ENCODE data around the gene MICAL1.

The MICAL1 gene

DNA sequence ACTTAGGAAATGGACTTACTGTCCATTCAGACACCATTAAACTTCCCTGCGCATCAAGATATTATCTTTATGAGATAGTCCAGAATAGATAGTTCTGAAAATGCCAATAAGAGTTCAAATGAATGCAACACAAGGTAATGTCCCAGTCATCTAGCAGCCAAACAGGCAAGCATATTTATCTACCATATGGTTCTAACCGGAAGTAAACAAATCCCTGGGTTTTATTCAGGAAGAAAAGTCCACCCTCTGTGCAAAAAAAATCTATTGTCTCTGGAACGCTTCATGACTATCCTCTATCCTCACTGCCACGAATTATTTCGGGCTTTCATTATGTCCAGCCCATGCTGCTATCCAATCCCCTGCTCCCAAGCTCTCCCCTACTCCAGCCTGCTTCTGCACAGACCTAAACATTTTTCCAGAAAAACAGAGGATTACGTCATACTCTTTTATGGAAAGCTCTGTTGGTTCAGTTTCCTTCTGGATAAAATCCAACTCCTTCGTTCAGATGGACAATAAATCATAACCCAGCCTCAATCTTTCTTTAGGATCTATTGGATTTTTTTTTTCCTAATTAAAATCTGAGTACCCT, 26.6 kb downstream of the MICAL1 start:
- peak; percentile 59 for DNase-seq

DNA sequence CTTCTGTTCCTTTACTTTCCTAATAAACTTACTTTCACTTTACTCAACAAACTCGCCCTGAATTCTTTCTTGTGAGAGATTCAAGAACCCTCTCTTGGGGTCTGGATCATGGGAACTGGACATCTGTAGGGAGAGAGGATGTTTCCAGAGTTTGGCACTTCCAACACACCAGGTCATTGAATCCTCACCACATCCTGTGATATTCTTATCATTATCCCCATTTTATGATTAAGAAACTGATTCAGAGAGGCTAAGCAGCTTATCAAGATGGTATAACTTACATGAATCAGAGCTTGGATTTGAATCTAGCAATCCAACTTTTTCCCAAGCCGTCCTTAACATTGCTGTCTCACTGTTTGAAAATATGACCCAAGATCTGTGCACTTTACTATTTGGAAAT, 30.6 kb downstream of the MICAL1 start:
- DNase-seq = no peak

DNA sequence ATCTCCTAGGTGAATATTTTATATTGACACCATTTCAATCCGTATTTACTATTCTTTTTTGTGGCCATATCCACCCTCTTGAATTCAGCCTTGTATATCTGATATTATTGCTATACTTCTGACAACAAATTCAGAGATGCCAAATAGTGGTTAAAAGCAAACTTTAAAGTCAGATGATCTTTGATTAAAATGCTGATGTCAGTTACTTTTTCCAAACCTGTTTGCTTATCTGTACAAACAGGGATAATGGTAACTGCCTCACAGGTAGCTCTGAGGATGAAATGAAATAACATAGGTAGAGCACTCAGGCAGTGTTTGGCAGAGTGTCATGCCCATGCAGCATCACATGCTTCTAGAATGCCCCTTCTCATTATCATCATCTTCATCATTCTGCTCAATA, 34.4 kb downstream of the MICAL1 start:
- no peak for DNase-seq

DNA sequence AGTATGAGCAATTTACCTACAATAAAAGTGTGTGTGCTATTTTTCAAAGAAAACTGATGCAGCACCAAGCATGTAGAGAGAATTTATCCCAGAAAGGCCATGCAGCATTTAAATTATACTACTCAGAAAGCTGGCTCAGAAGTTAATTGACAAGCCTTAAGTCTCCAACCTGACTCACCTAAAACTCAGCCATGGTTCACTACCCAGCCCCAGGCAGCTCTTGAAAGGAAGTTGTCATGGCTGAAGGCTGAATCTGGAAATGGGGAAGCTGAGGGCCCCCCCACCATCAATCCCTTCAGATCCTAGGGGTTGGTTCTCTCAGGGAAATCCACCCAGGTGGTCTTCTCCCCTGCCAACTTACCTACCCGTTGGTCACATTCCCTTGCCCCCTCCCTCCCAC, 34.8 kb downstream of the MICAL1 start:
- DNase-seq = no peak

DNA sequence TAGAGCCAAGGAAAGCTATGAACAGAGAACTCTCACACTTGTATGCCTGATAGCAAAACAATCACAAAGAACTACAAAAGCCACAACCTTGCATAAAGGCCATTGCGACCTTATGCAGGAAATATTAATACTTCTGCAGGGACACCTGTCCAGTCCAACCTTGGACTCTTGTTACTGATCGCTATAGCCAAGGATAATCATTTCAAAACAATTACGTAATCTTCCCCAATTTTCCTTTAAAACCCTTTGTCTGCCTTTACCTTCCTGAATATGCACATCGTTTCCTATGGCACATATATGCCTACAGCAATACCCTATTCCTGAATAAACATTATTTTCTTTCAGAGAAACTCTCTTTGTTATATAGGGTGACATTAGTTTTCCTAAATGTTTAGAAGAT, 37.9 kb downstream of the MICAL1 start:
- no peak for DNase-seq

DNA sequence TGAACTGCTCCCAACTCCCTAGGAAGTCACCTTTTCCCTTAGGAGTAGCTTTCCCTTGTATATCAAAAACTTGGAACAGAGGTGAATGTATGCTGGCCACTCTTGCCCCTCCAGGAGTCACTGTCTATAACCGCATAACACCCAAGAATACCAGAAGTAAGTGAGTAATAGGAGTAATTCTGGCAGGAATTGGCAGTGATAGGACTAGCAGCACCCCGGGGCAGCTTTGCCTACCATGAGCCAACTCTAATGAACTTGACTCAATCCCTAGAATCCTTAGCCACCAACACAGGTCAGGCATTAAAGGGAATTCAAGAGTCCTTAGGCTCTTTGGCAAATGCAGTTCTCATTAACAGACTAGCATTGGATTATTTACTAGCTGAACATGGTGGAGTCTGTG, 44.5 kb downstream of the MICAL1 start:
- no peak for DNase-seq

DNA sequence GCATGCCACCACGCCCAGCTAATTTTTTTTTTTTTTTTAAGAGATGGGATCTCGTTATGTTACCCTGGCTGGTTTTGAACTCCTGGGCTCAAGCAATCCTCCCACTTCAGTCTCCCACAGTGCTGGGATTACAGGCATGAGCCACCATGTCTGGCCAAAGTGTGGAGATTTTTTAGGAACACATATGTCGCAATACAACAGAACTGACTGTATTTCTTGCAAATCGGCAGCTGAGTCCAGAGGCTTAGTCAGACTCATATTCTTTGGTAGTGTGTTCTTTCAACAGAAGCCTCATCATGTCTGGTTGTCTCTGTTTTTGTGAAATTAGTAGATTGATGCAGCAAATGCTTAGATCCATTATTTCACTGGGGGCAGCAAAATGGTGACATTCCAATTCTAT, 49.4 kb downstream of the MICAL1 start:
- peak; percentile 13 for DNase-seq

DNA sequence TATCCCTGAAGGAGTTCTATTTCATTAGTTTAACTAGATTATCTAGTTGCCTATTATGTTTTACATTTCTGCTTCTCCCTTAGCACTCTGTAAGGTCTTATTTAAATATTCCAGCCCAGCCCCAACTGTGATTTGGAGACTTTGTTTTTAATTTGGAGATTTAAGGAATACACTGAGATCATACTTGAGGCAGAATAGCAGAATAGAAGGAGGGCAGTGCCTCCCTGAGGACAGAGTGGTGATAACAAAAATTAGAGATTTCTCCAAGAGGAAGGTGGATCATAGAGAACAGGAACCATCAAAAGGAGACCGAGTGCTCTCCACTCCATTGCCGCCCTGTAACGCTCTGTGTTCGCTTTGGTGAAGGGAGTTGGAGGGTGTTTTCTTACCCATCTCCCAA, 58.6 kb downstream of the MICAL1 start:
- peak; percentile 17 for DNase-seq

DNA sequence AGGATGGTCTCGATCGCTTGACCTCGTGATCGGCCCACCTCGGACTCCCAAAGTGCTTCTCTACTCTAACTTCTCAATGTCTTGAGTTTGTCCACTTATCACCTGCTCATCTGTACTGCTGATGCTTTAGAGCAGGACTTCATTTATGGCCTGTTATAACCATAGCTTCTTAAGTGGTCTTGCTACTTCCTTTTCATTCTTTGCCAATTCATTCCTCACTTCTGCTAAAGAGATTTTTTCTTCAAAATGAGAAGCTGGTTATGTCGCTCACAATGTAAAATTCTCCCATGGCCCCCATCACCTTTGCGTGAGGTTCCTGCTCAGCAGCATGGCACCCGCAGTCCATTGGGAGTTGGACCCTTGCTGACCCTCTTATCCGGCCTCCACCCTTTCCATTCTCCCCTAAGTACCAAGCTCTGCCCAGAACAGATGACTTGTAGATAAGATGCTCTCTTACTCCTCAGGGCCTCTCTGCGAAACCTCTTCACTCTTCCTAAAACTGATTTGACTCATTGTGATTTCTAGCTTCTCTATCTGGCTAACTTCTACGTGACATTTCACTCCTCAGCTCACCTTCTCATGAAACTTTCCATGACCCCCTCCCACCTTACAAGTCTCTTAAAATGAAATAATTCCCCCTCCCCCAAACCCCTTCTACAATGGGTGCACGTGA, 59.4 kb downstream of the MICAL1 start:
- no peak for DNase-seq
